ENCODE measurements around the gene NTHL1.
"Not testable (repeated sequence)": the region's sequence is repeated elsewhere in the genome, so short reads cannot be mapped to it uniquely, and the experiment has no call there.

NTHL1 gene

DNA sequence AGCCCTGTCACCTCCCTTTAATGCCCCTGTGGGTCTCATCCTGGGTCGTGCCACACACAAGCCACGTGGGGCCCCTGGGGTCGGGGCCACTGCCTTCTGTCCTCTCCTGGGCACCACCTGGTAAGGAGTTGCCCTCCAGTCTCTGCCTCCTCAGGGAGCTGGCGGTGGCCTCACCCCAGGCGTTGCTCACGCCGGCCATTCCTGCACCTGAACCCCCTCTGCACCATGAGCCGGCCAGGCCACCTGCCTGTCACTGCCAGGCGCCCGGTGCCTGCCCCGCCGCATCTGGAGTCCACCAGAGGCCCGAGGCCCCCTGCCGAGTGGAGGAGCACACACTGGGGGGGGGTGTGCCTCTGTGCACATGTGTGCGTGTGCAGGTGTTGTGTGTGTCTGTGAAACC is 10.5 kb downstream of the NTHL1 start:
- DNase-seq (ENCODE audit: low spot score) = no peak
- ChIA-PET CTCF (interaction anchor here (1.1 kb wide), 1 partner anchor 20 kb away, joined by 3 read pairs; no protein-coding TSS in a partner anchor), POLR2A (ENCODE audit: low non-redundant PET) (no interaction called here)
- H3K27ac ChIP-seq = peak overlapping the region; percentile 12
- TF ChIP-seq, protein P1, sequence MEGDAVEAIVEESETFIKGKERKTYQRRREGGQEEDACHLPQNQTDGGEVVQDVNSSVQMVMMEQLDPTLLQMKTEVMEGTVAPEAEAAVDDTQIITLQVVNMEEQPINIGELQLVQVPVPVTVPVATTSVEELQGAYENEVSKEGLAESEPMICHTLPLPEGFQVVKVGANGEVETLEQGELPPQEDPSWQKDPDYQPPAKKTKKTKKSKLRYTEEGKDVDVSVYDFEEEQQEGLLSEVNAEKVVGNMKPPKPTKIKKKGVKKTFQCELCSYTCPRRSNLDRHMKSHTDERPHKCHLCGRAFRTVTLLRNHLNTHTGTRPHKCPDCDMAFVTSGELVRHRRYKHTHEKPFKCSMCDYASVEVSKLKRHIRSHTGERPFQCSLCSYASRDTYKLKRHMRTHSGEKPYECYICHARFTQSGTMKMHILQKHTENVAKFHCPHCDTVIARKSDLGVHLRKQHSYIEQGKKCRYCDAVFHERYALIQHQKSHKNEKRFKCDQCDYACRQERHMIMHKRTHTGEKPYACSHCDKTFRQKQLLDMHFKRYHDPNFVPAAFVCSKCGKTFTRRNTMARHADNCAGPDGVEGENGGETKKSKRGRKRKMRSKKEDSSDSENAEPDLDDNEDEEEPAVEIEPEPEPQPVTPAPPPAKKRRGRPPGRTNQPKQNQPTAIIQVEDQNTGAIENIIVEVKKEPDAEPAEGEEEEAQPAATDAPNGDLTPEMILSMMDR (conservative IDR thresholded peaks at IDR 0.05; ENCODE audit: low read depth) = no peak

- POLR2A ChIA-PET (ENCODE audit: low non-redundant PET) = no interaction called here
- CTCF ChIA-PET = interaction anchor here (0.7 kb wide), 1 partner anchor 11 kb away, joined by 3 read pairs; no protein-coding TSS in a partner anchor
- TF ChIP-seq, protein P1 (conservative IDR thresholded peaks at IDR 0.05; ENCODE audit: low read depth) = no peak
- peak overlapping the region; percentile 59 for H3K27ac ChIP-seq
- no peak for DNase-seq (ENCODE audit: low spot score)
These were observed 11.3 kb downstream of the NTHL1 start for GRCh38 chr16:2036200-2036966.

- no peak for DNase-seq (ENCODE audit: low spot score)
- ChIA-PET CTCF (interaction anchor here (0.7 kb wide), 1 partner anchor 12 kb away, joined by 3 read pairs; no protein-coding TSS in a partner anchor), POLR2A (ENCODE audit: low non-redundant PET) (no interaction called here)
- H3K27ac ChIP-seq = peak overlapping the region; percentile 59
- TF ChIP-seq, protein P1 (conservative IDR thresholded peaks at IDR 0.05; ENCODE audit: low read depth) = no peak
These were observed 12.0 kb downstream of the NTHL1 start for GRCh38 chr16:2035431-2036199.

- H3K27ac ChIP-seq = peak overlapping the region; percentile 59
- TF ChIP-seq, protein P1 (conservative IDR thresholded peaks at IDR 0.05; ENCODE audit: low read depth) = no peak
- ChIA-PET POLR2A (ENCODE audit: low non-redundant PET) (no interaction called here), CTCF (no interaction called here)
- no peak for DNase-seq (ENCODE audit: low spot score)
These were observed 12.8 kb downstream of the NTHL1 start for GRCh38 chr16:2034696-2035430.

- peak overlapping the region; percentile 78 for H3K27ac ChIP-seq
- DNase-seq (ENCODE audit: low spot score) = not testable (repeated sequence)
- POLR2A ChIA-PET (ENCODE audit: low non-redundant PET) = interaction anchor here (0.6 kb wide), 1 partner anchor 22 kb away, joined by 3 read pairs; no protein-coding TSS in a partner anchor
- CTCF ChIA-PET = interaction anchor here (1.1 kb wide), 1 partner anchor 106 kb away, joined by 3 read pairs; no protein-coding TSS in a partner anchor
These were observed 13.5 kb downstream of the NTHL1 start for GRCh38 chr16:2033909-2034695.

All from RWPE1 (cell line).